Coronary artery (tissue), 2 donors: ENCODE data around the gene DYNLT2.
A peak's percentile ranks its signal among the peaks of the same experiment; 100 is the strongest.

ENCODE experiments used
- DNase-seq: peaks from one replicate; pipeline ENCODE4 v3.0.0-alpha.2; 2017; ENCODE audit warnings: low spot score
- H3K27ac ChIP-seq, 2 donors: fragments of 200-600 bp; sonication (generic); one replicate each; pipeline ENCODE4 v1.5.1; 2016 to 2019
- H3K4me3 ChIP-seq: fragments of 200-600 bp; sonication (generic); 2 replicates; pipeline ENCODE4 v1.5.1; 2016; ENCODE audit warnings: mild to moderate bottlenecking, moderate library complexity
- TF ChIP-seq, protein P1 (sequence below): fragments of 200-600 bp; sonication (generic); IDR thresholded peaks from one replicate; pipeline ENCODE4 v1.5.1; 2019; ENCODE audit warnings: antibody characterized with exemption

Gene DYNLT2

GRCh38 chr6:169751242-169752073, at the start of gene DYNLT2, which contains the start of gene ERMARD:
TSS of gene DYNLT2 (minus strand) at chr6:169751572. CDS start at chr6:169751458, 114 bp downstream.
TSS of gene ERMARD (plus strand) at chr6:169751622. CDS start at chr6:169751658, 36 bp downstream.
- TF ChIP-seq, protein P1, sequence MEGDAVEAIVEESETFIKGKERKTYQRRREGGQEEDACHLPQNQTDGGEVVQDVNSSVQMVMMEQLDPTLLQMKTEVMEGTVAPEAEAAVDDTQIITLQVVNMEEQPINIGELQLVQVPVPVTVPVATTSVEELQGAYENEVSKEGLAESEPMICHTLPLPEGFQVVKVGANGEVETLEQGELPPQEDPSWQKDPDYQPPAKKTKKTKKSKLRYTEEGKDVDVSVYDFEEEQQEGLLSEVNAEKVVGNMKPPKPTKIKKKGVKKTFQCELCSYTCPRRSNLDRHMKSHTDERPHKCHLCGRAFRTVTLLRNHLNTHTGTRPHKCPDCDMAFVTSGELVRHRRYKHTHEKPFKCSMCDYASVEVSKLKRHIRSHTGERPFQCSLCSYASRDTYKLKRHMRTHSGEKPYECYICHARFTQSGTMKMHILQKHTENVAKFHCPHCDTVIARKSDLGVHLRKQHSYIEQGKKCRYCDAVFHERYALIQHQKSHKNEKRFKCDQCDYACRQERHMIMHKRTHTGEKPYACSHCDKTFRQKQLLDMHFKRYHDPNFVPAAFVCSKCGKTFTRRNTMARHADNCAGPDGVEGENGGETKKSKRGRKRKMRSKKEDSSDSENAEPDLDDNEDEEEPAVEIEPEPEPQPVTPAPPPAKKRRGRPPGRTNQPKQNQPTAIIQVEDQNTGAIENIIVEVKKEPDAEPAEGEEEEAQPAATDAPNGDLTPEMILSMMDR, result no peak
- peak; percentile 95 for DNase-seq
- peak within 1 kb of the TSS; percentile 89 to 95 for H3K27ac ChIP-seq

GRCh38 chr6:169800668-169801395, 49.5 kb upstream of the DYNLT2 start:
- peak; percentile 68 for DNase-seq
- TF ChIP-seq, protein P1, result no peak
- Histone ChIP-seq H3K27ac (peak overlapping the region in 1 of 2 donors; percentile 6), H3K4me3 (no peak overlapping the region)

More at GRCh38 chr6:169751242-169752073, at the start of gene DYNLT2, which contains the start of gene ERMARD:
- peak within 1 kb of the TSS; percentile 82 for H3K4me3 ChIP-seq

DNA sequence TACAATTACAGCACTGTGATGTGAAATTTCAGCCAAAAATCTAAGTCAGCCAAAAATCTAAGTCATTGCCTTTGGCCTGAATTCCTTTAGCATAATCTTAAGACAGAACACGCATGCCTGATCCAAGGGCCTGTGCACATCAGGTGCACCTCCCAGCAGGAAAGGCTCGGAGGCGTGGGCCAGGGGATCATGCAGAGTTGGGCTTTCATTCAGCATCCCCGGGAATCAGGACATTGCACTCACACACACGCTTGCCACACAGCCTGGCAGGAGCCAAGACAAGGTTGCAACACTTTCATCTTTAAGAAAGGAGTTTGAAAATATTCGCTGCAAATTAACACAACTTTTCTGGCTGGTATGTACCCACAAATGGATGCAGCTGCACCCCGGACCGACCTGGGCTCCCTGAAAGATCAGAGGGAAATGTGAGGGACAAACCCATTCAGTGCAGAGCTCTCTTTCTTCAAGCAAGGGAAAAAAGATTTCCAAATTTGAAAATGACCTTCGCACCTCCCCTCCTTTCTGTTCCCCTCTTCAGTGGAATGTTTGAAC, 48.8 kb upstream of the DYNLT2 start:
- TF ChIP-seq, protein P1, result no peak
- Histone ChIP-seq H3K4me3 (no peak overlapping the region), H3K27ac (no peak overlapping the region)
- peak; percentile 68 for DNase-seq

GRCh38 chr6:169799474-169799926, 48.1 kb upstream of the DYNLT2 start:
- Histone ChIP-seq H3K4me3 (no peak overlapping the region), H3K27ac (no peak overlapping the region)
- no peak for DNase-seq
- TF ChIP-seq, protein P1, result no peak

- no peak overlapping the region for H3K27ac ChIP-seq
Observed at GRCh38 chr6:169798764-169799473, 47.5 kb upstream of the DYNLT2 start.

GRCh38 chr6:169795196-169795595, 43.8 kb upstream of the DYNLT2 start:
- no peak overlapping the region for H3K27ac ChIP-seq
- no peak overlapping the region for H3K4me3 ChIP-seq
- no peak for DNase-seq
- TF ChIP-seq, protein P1, result no peak

More at GRCh38 chr6:169798764-169799473, 47.5 kb upstream of the DYNLT2 start:
- no peak for DNase-seq
- H3K4me3 ChIP-seq, result no peak overlapping the region
- TF ChIP-seq, protein P1, result no peak
